HG02610 (cell line): ENCODE measurements around the gene CCT4.
A peak's percentile ranks its signal among the peaks of the same experiment; 100 is the strongest.
"Not testable (repeated sequence)": the region's sequence is repeated elsewhere in the genome, so short reads cannot be mapped to it uniquely, and the experiment has no call there.

Source experiments
- ATAC-seq: cut with Tn5 transposase; IDR thresholded peaks from one replicate; pipeline ENCODE4 v1.9.1; 2021; ENCODE audit warnings: mild to moderate bottlenecking, moderate library complexity; ENCODE audit not compliant: unreplicated experiment

Gene CCT4, protein sequence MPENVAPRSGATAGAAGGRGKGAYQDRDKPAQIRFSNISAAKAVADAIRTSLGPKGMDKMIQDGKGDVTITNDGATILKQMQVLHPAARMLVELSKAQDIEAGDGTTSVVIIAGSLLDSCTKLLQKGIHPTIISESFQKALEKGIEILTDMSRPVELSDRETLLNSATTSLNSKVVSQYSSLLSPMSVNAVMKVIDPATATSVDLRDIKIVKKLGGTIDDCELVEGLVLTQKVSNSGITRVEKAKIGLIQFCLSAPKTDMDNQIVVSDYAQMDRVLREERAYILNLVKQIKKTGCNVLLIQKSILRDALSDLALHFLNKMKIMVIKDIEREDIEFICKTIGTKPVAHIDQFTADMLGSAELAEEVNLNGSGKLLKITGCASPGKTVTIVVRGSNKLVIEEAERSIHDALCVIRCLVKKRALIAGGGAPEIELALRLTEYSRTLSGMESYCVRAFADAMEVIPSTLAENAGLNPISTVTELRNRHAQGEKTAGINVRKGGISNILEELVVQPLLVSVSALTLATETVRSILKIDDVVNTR

GRCh38 chr2:61888267-61889055 is at the start of gene CCT4:
Gene CCT4 (minus strand): TSS chr2:61888656. CDS start chr2:61888507, 149 bp downstream.
- peak; percentile 68 for ATAC-seq

GRCh38 chr2:61937886-61938285 is 49.4 kb upstream of the CCT4 start:
- no peak for ATAC-seq

DNA sequence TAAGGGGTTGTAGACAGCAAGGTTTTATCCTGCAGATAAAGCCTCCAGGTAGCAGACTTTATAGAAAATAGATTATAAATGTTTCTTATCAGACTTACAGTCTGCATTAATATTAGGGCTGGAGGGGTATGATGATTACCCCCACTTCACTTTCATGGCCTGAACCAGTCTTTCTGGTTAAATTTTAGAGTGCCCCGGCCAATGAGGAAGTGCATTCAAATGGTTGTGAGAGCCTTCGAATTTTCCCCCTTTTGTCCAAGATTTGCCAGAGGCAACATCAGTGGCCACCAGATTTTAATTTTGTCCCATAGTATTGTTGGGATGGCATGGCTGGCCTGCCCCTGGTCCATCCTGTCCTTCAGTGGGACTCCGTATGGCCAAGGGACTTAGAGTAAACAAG is 48.6 kb upstream of the CCT4 start:
- no peak for ATAC-seq

DNA sequence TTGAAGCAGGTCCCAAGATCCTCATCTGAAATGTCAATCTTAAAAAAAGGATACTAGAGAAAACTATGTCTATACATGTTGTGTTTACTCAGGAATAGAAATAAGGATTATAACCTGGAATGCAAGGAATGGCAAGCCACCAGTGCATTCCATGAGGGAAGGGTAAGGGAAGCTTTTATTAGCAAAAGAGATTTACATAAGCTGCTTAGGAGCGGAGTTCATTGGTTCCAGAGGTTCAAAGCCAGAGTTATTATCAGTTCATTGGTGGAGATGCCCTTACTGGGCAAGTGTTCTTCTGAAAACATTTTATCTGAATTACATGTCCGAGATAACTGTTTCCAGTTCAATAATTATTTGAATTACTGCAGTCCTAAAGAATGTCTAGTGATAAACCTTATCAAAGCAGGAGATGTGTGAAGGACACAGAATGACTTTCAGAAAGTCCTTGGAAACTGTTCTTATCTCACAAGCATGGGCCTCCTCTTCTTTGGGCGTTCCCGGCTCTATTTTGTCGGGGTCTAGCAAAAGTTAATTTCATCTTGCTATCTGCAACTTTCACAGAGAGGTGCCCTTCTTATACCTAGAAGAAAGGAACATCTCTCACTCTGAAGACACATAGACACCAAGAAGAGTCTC is 40.5 kb upstream of the CCT4 start:
- no peak for ATAC-seq

DNA sequence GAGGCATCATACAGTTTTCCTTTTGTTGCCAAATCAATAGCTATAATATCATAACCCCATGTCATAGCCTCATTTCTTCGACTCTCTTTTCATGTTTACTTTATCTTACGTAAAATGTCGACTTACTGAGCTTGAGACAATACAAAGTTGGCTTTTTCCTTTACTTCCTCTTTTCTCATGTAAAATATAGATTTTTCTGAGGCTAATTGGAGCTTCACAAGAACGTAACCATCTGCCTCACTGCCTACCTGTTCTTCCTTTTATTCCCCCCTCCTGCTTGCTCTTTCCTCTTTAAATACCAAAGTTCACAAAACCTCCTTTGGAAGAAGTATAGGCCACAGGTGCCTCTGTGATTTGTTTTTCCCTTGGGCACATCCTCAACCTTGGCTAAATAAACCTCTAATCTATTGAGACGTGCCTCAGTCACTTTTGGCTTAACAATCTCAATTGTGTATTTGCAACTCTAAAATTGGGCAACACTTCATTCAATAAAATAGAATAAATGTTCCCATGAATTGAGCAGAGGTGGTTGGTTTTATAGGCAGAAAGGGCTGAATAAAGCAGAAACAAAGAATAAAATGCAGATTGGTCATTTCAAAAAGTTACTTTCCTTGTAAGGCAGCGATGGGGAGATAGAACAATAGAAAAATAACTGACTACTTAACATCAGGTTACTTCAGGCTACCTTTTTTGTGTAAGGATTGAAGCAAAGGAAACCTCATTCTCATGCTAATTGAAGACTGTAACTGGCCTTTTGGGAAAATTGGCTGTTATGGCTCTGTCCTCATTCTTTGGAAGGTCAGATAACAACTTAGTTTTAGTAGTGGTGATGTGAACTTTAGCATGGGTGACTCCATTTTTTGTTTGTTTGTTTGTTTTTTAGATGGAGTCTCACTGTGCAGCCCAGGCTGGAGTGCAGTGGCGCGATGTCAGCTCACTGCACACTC is 38.3 kb upstream of the CCT4 start:
- no peak for ATAC-seq

GRCh38 chr2:61924895-61925663 is 36.6 kb upstream of the CCT4 start:
- ATAC-seq = no peak

DNA sequence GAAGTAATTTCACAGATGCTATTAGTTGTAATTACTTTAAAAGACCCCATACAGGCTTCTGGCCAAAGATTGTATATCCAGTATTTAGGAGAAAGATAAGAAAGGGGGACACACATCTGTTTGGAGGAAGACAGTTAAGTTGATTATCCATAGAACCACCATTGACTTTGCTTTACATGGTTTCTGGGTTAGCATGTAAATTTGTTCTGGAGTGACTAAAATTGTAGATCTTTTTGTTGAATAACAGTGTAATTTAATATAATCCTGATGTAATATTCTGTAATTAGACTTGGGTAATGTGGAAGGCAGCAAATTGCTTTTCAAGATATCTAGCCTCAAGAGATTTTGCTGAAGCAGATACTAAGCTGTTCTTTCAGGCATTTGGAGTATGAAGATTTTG is 34.3 kb upstream of the CCT4 start:
- ATAC-seq = no peak

- no peak for ATAC-seq
Measured at GRCh38 chr2:61920548-61920947, 32.1 kb upstream of the CCT4 start.

- ATAC-seq = not testable (repeated sequence)
Measured at GRCh38 chr2:61914794-61915193, 26.3 kb upstream of the CCT4 start.

DNA sequence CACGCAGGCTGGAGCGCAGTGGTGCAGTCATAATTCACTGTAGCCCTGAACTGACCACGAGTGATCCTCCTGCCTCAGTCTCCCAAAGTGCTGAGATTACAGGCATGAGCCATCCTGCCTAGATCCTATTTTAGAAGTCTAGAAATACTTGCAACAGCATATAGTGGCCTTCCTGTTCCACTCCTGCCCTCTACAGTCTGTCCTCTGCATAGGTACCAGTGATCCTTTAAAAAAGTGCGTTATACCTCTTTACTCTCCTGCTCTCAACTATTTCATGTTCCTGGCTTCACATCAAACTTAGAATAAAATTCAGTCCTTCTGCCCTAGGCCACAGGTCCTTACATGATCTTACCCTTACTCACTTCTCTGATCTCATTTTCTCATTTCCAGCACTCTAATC is 23.1 kb upstream of the CCT4 start:
- ATAC-seq = no peak

DNA sequence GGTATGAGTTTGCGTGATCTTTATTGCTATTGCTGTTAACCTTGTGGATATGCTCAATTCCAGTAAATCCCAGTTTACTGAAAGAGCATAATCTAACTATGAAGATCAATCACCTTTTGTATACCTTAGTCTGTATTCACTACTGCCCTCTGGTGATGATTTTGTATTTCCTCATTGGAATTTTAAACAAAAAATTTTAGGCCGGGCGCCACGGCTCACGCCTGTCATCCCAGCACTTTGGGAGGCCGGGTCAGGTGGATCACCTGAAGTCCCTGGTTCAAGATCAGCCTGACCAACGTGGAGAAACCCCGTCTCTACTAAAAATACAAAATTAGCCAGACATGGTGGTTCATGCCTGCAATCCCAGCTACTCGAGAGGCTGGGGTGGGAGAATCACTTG is 22.1 kb upstream of the CCT4 start:
- no peak for ATAC-seq

DNA sequence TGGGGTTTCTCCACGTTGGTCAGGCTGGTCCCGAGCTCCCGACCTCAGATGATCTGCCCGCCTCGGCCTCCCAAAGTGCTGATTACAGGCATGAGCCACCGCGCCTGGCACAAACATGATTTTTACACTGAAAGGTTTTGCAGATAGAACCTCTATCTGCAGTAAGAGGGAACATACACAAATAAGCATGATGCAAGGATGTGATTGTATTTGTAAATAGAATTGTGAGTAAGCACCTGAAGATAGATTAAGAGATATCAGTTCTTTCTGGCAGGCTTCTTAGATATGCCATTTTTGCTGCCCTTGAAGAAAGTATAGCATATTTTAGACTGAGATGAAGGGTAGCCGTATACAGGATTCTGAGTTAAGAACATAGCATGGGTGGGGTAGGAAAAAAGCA is 20.7 kb upstream of the CCT4 start:
- ATAC-seq = no peak

GRCh38 chr2:61906186-61906470 is 17.7 kb upstream of the CCT4 start:
- no peak for ATAC-seq

DNA sequence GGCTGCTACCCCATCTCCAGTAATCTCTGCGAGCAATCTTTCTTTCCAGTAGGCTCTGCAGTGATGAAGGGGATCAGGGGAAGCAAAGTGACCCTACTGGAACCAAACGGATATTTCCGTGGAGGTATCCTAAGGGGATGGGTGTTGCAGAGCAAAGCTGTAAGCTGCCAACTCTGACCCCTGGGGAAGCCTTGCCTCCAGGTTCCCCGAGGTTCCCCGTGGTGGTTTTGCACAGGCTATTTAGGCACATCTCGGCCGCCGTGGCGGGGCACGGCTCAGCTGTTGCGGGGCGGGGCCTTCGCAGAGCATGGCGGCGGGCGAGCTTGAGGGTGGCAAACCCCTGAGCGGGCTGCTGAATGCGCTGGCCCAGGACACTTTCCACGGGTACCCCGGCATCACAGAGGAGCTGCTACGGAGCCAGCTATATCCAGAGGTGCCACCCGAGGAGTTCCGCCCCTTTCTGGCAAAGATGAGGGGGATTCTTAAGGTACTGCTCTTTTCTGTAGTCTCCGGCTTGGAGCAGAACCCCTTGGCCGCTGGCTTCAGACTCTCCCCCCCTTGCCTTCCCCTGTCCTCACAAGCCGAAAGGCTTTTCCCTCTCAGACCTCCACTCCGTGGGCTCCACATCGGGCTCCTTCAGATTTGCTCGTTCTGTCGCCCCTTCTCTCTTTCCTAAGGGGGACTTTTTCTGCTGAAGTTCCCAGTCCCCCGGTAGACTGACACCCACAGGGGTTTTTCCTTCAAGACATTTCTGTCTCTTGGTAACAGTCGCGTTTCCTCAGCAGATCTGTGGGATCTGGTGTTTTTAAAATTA is 17.1 kb upstream of the CCT4 start, which contains the start of gene COMMD1:
TSS of gene COMMD1 (plus strand) at position 303 of the 814 bp plus-strand sequence. CDS start at position 308, 5 bp downstream.
- peak; percentile 98 for ATAC-seq

DNA sequence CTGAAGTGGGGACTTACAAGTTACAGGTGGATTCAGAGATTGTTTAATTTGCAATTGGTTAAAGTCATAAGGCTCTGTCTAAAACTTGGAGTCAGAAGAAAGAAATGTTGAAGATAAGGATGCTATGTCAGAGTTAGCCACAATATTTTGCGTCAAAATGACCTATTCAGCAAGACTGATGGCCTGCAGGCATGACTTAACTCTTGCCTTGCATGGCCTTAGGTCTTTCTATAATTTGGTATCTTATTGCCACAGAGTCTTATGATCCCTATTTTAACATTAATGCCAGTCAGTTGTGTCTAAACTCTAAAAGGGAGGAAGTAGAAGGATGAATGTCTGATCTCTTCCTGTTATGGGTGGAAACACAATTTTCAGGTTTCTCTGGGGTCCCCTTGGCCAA is 11.8 kb upstream of the CCT4 start:
- no peak for ATAC-seq

GRCh38 chr2:61898810-61899209 is 10.4 kb upstream of the CCT4 start:
- no peak for ATAC-seq

GRCh38 chr2:61887717-61888266 is 664 bp downstream of the CCT4 start:
- peak; percentile 4 for ATAC-seq

DNA sequence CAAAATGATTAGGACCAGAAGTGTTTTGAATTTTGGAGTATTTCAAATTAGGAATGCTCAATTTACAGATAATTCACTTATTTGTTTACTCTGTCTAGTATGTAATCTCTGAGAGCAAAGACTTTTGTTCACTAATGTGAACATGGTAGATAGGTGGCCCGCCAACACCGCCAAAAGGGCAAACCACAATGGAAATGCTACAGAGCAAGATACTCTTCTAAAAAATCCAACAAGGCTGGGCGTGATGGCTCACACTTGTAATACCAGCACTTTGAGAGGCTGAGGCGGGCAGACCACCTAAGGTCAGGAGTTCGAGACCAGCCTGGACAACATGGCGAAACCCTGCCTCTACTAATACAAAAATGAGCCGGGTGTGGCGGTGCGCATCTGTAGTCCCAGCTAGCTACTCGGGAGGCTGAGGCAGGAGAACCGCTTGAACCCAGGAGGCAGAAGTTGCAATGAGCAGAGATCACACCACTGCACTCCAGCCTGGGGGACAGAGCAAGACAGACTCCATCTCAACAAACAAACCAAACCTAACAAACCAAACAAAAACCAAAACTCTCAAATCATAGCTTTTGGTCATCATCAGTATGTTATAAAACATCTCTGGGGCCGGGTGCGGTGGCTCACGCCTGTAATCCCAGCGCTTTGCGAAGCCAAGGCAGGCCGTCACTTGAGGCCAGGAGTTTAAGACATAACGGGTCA is 2.4 kb downstream of the CCT4 start:
- ATAC-seq = no peak
